Measurements from ENCODE around the gene KRABD2.

The KRABD2 gene

GRCh38 chr17:8417806-8418205 is 41.3 kb upstream of the KRABD2 start:
- TF ChIP-seq CTCF (IDR thresholded peaks at IDR 0.05; ENCODE audit: insufficient read depth, low read length, poor library complexity, severe bottlenecking): no peak
- Histone ChIP-seq H3K4me3 (replicated peaks; ENCODE audit: low read depth, low read length) (no peak overlapping the region), H3K36me3 (ENCODE audit: control insufficient read depth, insufficient read depth, low read length) (no peaks in the 10 kb centered on the region), H3K27me3 (replicated peaks; ENCODE audit: control insufficient read depth, insufficient read depth, low read length) (no peaks in the 10 kb centered on the region; the same call in 1 of the 2 replicates)
- no peak for DNase-seq (ENCODE audit: extremely low read depth, insufficient read length)

GRCh38 chr17:8413938-8414337 is 37.4 kb upstream of the KRABD2 start:
- TF ChIP-seq CTCF (IDR thresholded peaks at IDR 0.05; ENCODE audit: insufficient read depth, low read length, poor library complexity, severe bottlenecking): no peak
- DNase-seq (ENCODE audit: extremely low read depth, insufficient read length): no peak
- H3K36me3 ChIP-seq (ENCODE audit: control insufficient read depth, insufficient read depth, low read length): no peaks in the 10 kb centered on the region
- no peaks in the 10 kb centered on the region for H3K27me3 ChIP-seq (replicated peaks; ENCODE audit: control insufficient read depth, insufficient read depth, low read length)
- H3K4me3 ChIP-seq (replicated peaks; ENCODE audit: low read depth, low read length): no peak overlapping the region

- TF ChIP-seq CTCF (IDR thresholded peaks at IDR 0.05; ENCODE audit: insufficient read depth, low read length, poor library complexity, severe bottlenecking): no peak
- H3K4me3 ChIP-seq (replicated peaks; ENCODE audit: low read depth, low read length): no peak overlapping the region
- no peaks in the 10 kb centered on the region for H3K27me3 ChIP-seq (replicated peaks; ENCODE audit: control insufficient read depth, insufficient read depth, low read length)
- no peaks in the 10 kb centered on the region for H3K36me3 ChIP-seq (ENCODE audit: control insufficient read depth, insufficient read depth, low read length)
- no peak for DNase-seq (ENCODE audit: extremely low read depth, insufficient read length)
Measured at GRCh38 chr17:8413328-8413727, 36.8 kb upstream of the KRABD2 start.

- TF ChIP-seq CTCF (IDR thresholded peaks at IDR 0.05; ENCODE audit: insufficient read depth, low read length, poor library complexity, severe bottlenecking): no peak
- Histone ChIP-seq H3K4me3 (replicated peaks; ENCODE audit: low read depth, low read length) (no peak overlapping the region), H3K27me3 (replicated peaks; ENCODE audit: control insufficient read depth, insufficient read depth, low read length) (no peaks in the 10 kb centered on the region), H3K36me3 (ENCODE audit: control insufficient read depth, insufficient read depth, low read length) (no peaks in the 10 kb centered on the region)
- DNase-seq (ENCODE audit: extremely low read depth, insufficient read length): no peak
Measured at GRCh38 chr17:8412089-8412488, 35.6 kb upstream of the KRABD2 start.

- no peak for DNase-seq (ENCODE audit: extremely low read depth, insufficient read length)
- no peak for TF ChIP-seq CTCF (IDR thresholded peaks at IDR 0.05; ENCODE audit: insufficient read depth, low read length, poor library complexity, severe bottlenecking)
Measured at GRCh38 chr17:8410883-8411238, 34.4 kb upstream of the KRABD2 start.

More at GRCh38 chr17:8410883-8411238, 34.4 kb upstream of the KRABD2 start:
- Histone ChIP-seq H3K36me3 (ENCODE audit: control insufficient read depth, insufficient read depth, low read length) (no peaks in the 10 kb centered on the region), H3K4me3 (replicated peaks; ENCODE audit: low read depth, low read length) (no peak overlapping the region), H3K27me3 (replicated peaks; ENCODE audit: control insufficient read depth, insufficient read depth, low read length) (no peaks in the 10 kb centered on the region)
